ENCODE measurements around the gene GATC. TPM values are rescaled to one million over a fixed set of nuclear protein-coding genes. Genes with fewer than 3 reads are reported as not detected.
A peak's percentile ranks its signal among the peaks of the same experiment; 100 is the strongest.
"Not testable (repeated sequence)": the region's sequence is repeated elsewhere in the genome, so short reads cannot be mapped to it uniquely, and the experiment has no call there.

The GATC gene
- total and polyA plus RNA-seq, 5 donors from 2014 or later, result 13.7 to 30.2 (median 19.6) TPM

DNA sequence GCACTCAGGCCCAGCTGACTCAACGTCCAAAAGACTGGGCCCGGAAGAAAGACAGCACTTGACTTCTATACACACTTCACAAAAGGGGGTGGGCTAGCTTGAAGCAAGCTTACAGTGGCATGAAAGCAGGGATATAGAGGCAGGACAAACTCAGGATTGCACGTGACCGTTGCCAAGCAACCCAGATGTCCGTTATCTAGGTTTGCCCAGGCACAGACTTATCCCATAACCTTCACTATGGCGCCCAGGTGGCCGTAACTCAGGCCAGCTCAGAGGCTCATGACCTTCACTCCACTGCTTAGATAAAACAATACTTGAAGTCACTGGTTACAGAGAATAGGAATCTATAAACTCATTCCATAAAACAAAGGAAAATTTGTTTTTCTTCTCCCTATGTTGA lies 41.3 kb downstream of the GATC start:
- not testable (repeated sequence) for H3K9me3 Mint-ChIP-seq

DNA sequence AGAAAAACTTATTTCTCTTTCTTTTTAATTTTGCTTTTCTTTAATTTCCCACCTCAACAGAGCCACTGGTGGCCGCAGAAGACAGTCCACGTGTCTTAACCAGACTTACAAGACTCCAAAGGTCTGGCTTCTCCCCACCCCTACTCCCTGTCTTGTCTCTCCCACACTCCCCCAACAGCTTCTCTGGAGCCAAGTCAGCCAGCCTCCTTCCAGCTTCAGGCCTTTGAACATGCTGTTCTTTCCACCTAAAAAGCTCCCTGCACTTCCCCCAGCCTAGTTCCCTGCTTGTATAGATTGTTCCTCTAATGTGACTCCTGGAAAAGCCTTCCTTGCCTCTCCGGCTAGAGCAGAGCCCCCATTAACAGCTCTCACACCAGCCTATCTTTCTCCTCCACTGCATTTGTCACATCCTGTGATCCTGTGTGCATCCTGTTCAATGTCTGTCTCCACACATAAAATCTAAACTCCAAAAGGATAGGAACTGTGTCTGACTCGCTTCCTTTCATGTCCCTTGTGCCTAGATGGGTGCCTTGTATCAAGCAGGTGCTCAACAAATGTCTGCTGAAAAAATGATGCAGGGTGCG lies 41.9 kb downstream of the GATC start:
- Histone ChIP-seq H3K36me3 (ENCODE audit: control insufficient read depth, insufficient read depth, low read length) (no peaks in the 10 kb centered on the region), H3K4me3 (ENCODE audit: low read depth, low read length) (no peak overlapping the region), H3K27ac (ENCODE audit: insufficient read depth, low read length, poor library complexity, severe bottlenecking) (no peak overlapping the region), H3K27me3 (ENCODE audit: control insufficient read depth, insufficient read depth, low read length) (no peaks in the 10 kb centered on the region), H3K4me1 (ENCODE audit: control insufficient read depth, insufficient read depth, low read length, poor library complexity, severe bottlenecking) (no peaks in the 10 kb centered on the region), H3K9me3 (ENCODE audit: control insufficient read depth in 2 of 2, low read length in 2 of 2) (no peaks in the 10 kb centered on the region)
- ATAC-seq (ENCODE audit: low read depth in 2 of 2) (no peak), DNase-seq (no peak)
- H3K4me1 Mint-ChIP-seq, result peaks cover 0 to 4% (median 2%) of the 10 kb centered on the region in 4 donors
- H3K27ac Mint-ChIP-seq, result no peak overlapping the region
- H3K36me3 Mint-ChIP-seq, result no peaks in the 10 kb centered on the region
- H3K4me3 Mint-ChIP-seq, result no peak overlapping the region
- H3K9me3 Mint-ChIP-seq, result peaks cover 0 to 2% (median 0%) of the 10 kb centered on the region in 7 donors
- H3K27me3 Mint-ChIP-seq, result no peaks in the 10 kb centered on the region

More for the DNA sequence above, 41.3 kb downstream of the GATC start:
- not testable (repeated sequence) for H3K4me3 Mint-ChIP-seq; H3K4me3 ChIP-seq (ENCODE audit: low read depth, low read length); H3K27me3 ChIP-seq (ENCODE audit: control insufficient read depth, insufficient read depth, low read length); H3K36me3 ChIP-seq (ENCODE audit: control insufficient read depth, insufficient read depth, low read length); H3K27ac Mint-ChIP-seq; H3K27me3 Mint-ChIP-seq; H3K36me3 Mint-ChIP-seq; H3K4me1 Mint-ChIP-seq; H3K4me1 ChIP-seq (ENCODE audit: control insufficient read depth, insufficient read depth, low read length, poor library complexity, severe bottlenecking); ATAC-seq (ENCODE audit: low read depth in 2 of 2); H3K27ac ChIP-seq (ENCODE audit: insufficient read depth, low read length, poor library complexity, severe bottlenecking); DNase-seq; H3K9me3 ChIP-seq (ENCODE audit: control insufficient read depth in 2 of 2, low read length in 2 of 2)

- H3K9me3 ChIP-seq (ENCODE audit: control insufficient read depth in 2 of 2, low read length in 2 of 2), result no peaks in the 10 kb centered on the region
- peak overlapping the region in 1 of 4 donors; percentile 13 for H3K4me3 Mint-ChIP-seq
- H3K4me3 ChIP-seq (ENCODE audit: low read depth, low read length), result no peak overlapping the region
- ATAC-seq (ENCODE audit: low read depth in 2 of 2) (no peak), DNase-seq (no peak)
- peaks cover 0 to 2% (median 0%) of the 10 kb centered on the region in 7 donors for H3K9me3 Mint-ChIP-seq
- H3K27ac Mint-ChIP-seq, result no peak overlapping the region
- H3K36me3 Mint-ChIP-seq, result no peaks in the 10 kb centered on the region
- no peaks in the 10 kb centered on the region for H3K36me3 ChIP-seq (ENCODE audit: control insufficient read depth, insufficient read depth, low read length)
- peaks cover 0 to 4% (median 2%) of the 10 kb centered on the region in 4 donors for H3K4me1 Mint-ChIP-seq
- no peaks in the 10 kb centered on the region for H3K4me1 ChIP-seq (ENCODE audit: control insufficient read depth, insufficient read depth, low read length, poor library complexity, severe bottlenecking)
- H3K27me3 ChIP-seq (ENCODE audit: control insufficient read depth, insufficient read depth, low read length), result no peaks in the 10 kb centered on the region
- H3K27ac ChIP-seq (ENCODE audit: insufficient read depth, low read length, poor library complexity, severe bottlenecking), result no peak overlapping the region
- no peaks in the 10 kb centered on the region for H3K27me3 Mint-ChIP-seq
Measured at GRCh38 chr12:120489018-120489417, 42.8 kb downstream of the GATC start.

- no peaks in the 10 kb centered on the region for H3K36me3 ChIP-seq (ENCODE audit: control insufficient read depth, insufficient read depth, low read length)
- Mint-ChIP-seq H3K27ac (no peak overlapping the region), H3K36me3 (no peaks in the 10 kb centered on the region), H3K27me3 (no peaks in the 10 kb centered on the region), H3K9me3 (peaks cover 0 to 2% (median 0%) of the 10 kb centered on the region in 7 donors), H3K4me1 (peaks cover 6 to 9% (median 7%) of the 10 kb centered on the region in 4 donors), H3K4me3 (no peak overlapping the region)
- no peak overlapping the region for H3K4me3 ChIP-seq (ENCODE audit: low read depth, low read length)
- H3K4me1 ChIP-seq (ENCODE audit: control insufficient read depth, insufficient read depth, low read length, poor library complexity, severe bottlenecking), result peaks cover 5% of the 10 kb centered on the region
- no peaks in the 10 kb centered on the region for H3K27me3 ChIP-seq (ENCODE audit: control insufficient read depth, insufficient read depth, low read length)
- H3K9me3 ChIP-seq (ENCODE audit: control insufficient read depth in 2 of 2, low read length in 2 of 2), result no peaks in the 10 kb centered on the region
- no peak for DNase-seq
- no peak overlapping the region for H3K27ac ChIP-seq (ENCODE audit: insufficient read depth, low read length, poor library complexity, severe bottlenecking)
- no peak for ATAC-seq (ENCODE audit: low read depth in 2 of 2)
Measured at GRCh38 chr12:120490325-120490724, 44.1 kb downstream of the GATC start.

- H3K9me3 ChIP-seq (ENCODE audit: control insufficient read depth in 2 of 2, low read length in 2 of 2), result no peaks in the 10 kb centered on the region
- ATAC-seq (ENCODE audit: low read depth in 2 of 2) (no peak), DNase-seq (no peak)
- H3K4me3 Mint-ChIP-seq, result no peak overlapping the region
- no peaks in the 10 kb centered on the region for H3K27me3 ChIP-seq (ENCODE audit: control insufficient read depth, insufficient read depth, low read length)
- H3K36me3 ChIP-seq (ENCODE audit: control insufficient read depth, insufficient read depth, low read length), result no peaks in the 10 kb centered on the region
- peaks cover 9 to 13% (median 10%) of the 10 kb centered on the region in 4 donors for H3K4me1 Mint-ChIP-seq
- no peak overlapping the region for H3K4me3 ChIP-seq (ENCODE audit: low read depth, low read length)
- H3K36me3 Mint-ChIP-seq, result no peaks in the 10 kb centered on the region
- H3K27ac ChIP-seq (ENCODE audit: insufficient read depth, low read length, poor library complexity, severe bottlenecking), result no peak overlapping the region
- no peaks in the 10 kb centered on the region for H3K27me3 Mint-ChIP-seq
- H3K9me3 Mint-ChIP-seq, result peaks cover 0 to 2% (median 0%) of the 10 kb centered on the region in 7 donors
- H3K4me1 ChIP-seq (ENCODE audit: control insufficient read depth, insufficient read depth, low read length, poor library complexity, severe bottlenecking), result peaks cover 6% of the 10 kb centered on the region
- H3K27ac Mint-ChIP-seq, result no peak overlapping the region
Measured at GRCh38 chr12:120490833-120491512, 44.7 kb downstream of the GATC start.

GRCh38 chr12:120495186-120495730 lies 49.0 kb downstream of the GATC start:
- Mint-ChIP-seq H3K4me1 (peaks cover 16 to 35% (median 26%) of the 10 kb centered on the region in 4 donors), H3K4me3 (peak overlapping the region; percentile 95 to 100 (median 96)), H3K27ac (peak overlapping the region; percentile 57 to 96 (median 84)), H3K9me3 (no peaks in the 10 kb centered on the region), H3K27me3 (no peaks in the 10 kb centered on the region), H3K36me3 (peaks cover 7% of the 10 kb centered on the region)
- no peak for ATAC-seq (ENCODE audit: low read depth in 2 of 2)
- Histone ChIP-seq H3K4me1 (ENCODE audit: control insufficient read depth, insufficient read depth, low read length, poor library complexity, severe bottlenecking) (peaks cover 22% of the 10 kb centered on the region), H3K27ac (ENCODE audit: insufficient read depth, low read length, poor library complexity, severe bottlenecking) (peak overlapping the region; percentile 83), H3K36me3 (ENCODE audit: control insufficient read depth, insufficient read depth, low read length) (peaks cover 5% of the 10 kb centered on the region), H3K27me3 (ENCODE audit: control insufficient read depth, insufficient read depth, low read length) (no peaks in the 10 kb centered on the region), H3K4me3 (ENCODE audit: low read depth, low read length) (peak overlapping the region; percentile 56), H3K9me3 (ENCODE audit: control insufficient read depth in 2 of 2, low read length in 2 of 2) (no peaks in the 10 kb centered on the region)
- no peak for DNase-seq

- no peaks in the 10 kb centered on the region for H3K9me3 Mint-ChIP-seq
- DNase-seq, result peak; percentile 94 to 97 (median 96)
- ATAC-seq (ENCODE audit: low read depth in 2 of 2), result peak; percentile 98 to 99
- Histone ChIP-seq H3K4me1 (ENCODE audit: control insufficient read depth, insufficient read depth, low read length, poor library complexity, severe bottlenecking) (peaks cover 22% of the 10 kb centered on the region), H3K27ac (ENCODE audit: insufficient read depth, low read length, poor library complexity, severe bottlenecking) (peak within 1 kb of the TSS; percentile 83), H3K27me3 (ENCODE audit: control insufficient read depth, insufficient read depth, low read length) (no peaks in the 10 kb centered on the region), H3K36me3 (ENCODE audit: control insufficient read depth, insufficient read depth, low read length) (peaks cover 7% of the 10 kb centered on the region), H3K9me3 (ENCODE audit: control insufficient read depth in 2 of 2, low read length in 2 of 2) (no peaks in the 10 kb centered on the region), H3K4me3 (ENCODE audit: low read depth, low read length) (peak within 1 kb of the TSS; percentile 86)
- H3K36me3 Mint-ChIP-seq, result peaks cover 11% of the 10 kb centered on the region
- H3K27ac Mint-ChIP-seq, result peak within 1 kb of the TSS; percentile 84 to 96 (median 89)
- peaks cover 18 to 37% (median 28%) of the 10 kb centered on the region in 4 donors for H3K4me1 Mint-ChIP-seq
- no peaks in the 10 kb centered on the region for H3K27me3 Mint-ChIP-seq
- H3K4me3 Mint-ChIP-seq, result peak within 1 kb of the TSS; percentile 95 to 100 (median 96)
Measured at GRCh38 chr12:120495731-120496412, 49.6 kb downstream of the GATC start, which contains the start of gene DYNLL1. Gene DYNLL1 (plus strand): TSS chr12:120496113. CDS start chr12:120496422, 309 bp downstream.
